Neural progenitor cell (in vitro differentiated cells): Measurements from ENCODE around the gene PTGDS.

Experiments used
- CTCF ChIP-seq: fragments of 200-600 bp; sonication (generic); IDR thresholded peaks from 2 replicates; pipeline ENCODE4 v1.5.1; 2017; ENCODE audit warnings: antibody characterized with exemption, mild to moderate bottlenecking
- EZH2 ChIP-seq: fragments of 200-600 bp; sonication (generic); IDR thresholded peaks from 2 replicates; pipeline ENCODE4 v1.6.1; 2017; ENCODE audit warnings: antibody characterized with exemption, mild to moderate bottlenecking, moderate library complexity
- EZH2phosphoT487 ChIP-seq: fragments of 200-600 bp; sonication (generic); IDR thresholded peaks from 2 replicates; pipeline ENCODE4 v1.6.1; 2017; ENCODE audit warnings: antibody characterized with exemption

DNA sequence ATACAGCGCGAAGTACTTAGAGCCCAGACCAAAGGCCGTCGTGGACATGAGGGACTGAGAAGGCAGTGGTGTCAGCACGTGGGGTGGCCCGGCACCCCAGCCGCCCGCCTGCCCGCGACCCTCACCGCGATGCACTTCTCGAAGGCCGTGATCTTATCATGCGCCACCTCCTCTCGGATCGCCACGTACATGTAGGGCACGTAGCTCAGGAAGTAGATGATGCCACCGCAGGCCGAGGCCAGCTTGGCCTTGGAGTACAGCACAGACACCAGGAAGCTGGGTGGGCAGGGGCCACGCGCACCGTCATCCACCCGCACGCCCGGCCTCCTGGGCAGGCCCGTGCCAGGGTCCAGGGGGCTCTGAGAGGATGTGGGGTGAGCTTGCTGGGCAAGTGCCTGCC lies 39.8 kb downstream of the PTGDS start:
- no peak for TF ChIP-seq CTCF
- TF ChIP-seq EZH2: no peak
- TF ChIP-seq EZH2phosphoT487: no peak
